Esophagus muscularis mucosa (tissue), 4 donors: ENCODE results near the gene YPEL2. TPM values are rescaled to one million over a fixed set of nuclear protein-coding genes. Genes with fewer than 3 reads are reported as not detected.

Experiments
- DNase-seq: peaks from one replicate; pipeline ENCODE4 v3.0.0-alpha.2; 2017; ENCODE audit errors: extremely low spot score
- H3K27ac ChIP-seq, 4 donors: fragments of 200-600 bp; sonication (generic); replicated peaks in 1 of 4; 1 replicate in 3 of 4; 2 replicates in 1 of 4; pipeline ENCODE4 v1.5.1; 2016 to 2019; ENCODE audit warnings: mild to moderate bottlenecking in 1 of 4
- H3K27me3 ChIP-seq, 4 donors: fragments of 200-600 bp; sonication (generic); one replicate each; pipeline versions ENCODE4 v1.5.1 to v1.6.0; 2016 to 2019
- H3K36me3 ChIP-seq, 4 donors: fragments of 200-600 bp; sonication (generic); one replicate each; pipeline ENCODE4 v1.5.1; 2016 to 2019
- H3K4me1 ChIP-seq, 4 donors: fragments of 200-600 bp; sonication (generic); one replicate each; pipeline ENCODE4 v1.5.1; 2016 to 2019
- H3K4me3 ChIP-seq, 4 donors: fragments of 200-600 bp; sonication (generic); 1 replicate in 2 of 4; 2 replicates in 2 of 4; pipeline ENCODE4 v1.5.1; 2016 to 2019; ENCODE audit warnings: mild to moderate bottlenecking in 4 of 4, moderate library complexity in 1 of 4
- H3K9me3 ChIP-seq, 4 donors: fragments of 200-600 bp; sonication (generic); 1 replicate in 3 of 4; 2 replicates in 1 of 4; pipeline ENCODE4 v1.5.1; 2016 to 2019
- EP300 ChIP-seq: sonication (generic); formaldehyde crosslinking; IDR thresholded peaks from one replicate; pipeline ENCODE4 v1.6.1; 2017; ENCODE audit warnings: antibody characterized with exemption
- POLR2A ChIP-seq: fragments of 450-650 bp; IDR thresholded peaks from one replicate; pipeline ENCODE4 v1.6.1; 2017; ENCODE audit warnings: antibody characterized with exemption, moderate library complexity, mild to moderate bottlenecking, low read depth
- POLR2AphosphoS5 ChIP-seq, 2 donors: sonication (generic); formaldehyde crosslinking; IDR thresholded peaks; one replicate each; pipeline ENCODE4 v1.6.1; 2017; ENCODE audit warnings: antibody characterized with exemption in 2 of 2
- WGBS: methylation state at CpG from one replicate; pipeline ENCODE4 v1.1.5; 2018; 5-methylcytosine and 5-hydroxymethylcytosine counted together
- intact Hi-C: fragments of 100-400 bp; cut with DNase I; formaldehyde crosslinking; loops from one replicate; pipeline ENCODE4 v1.15.1; 2023
- total RNA-seq, 4 donors: library from RNA; depleted of rRNA; stranded (reverse); fragments of >200 nt; gene quantifications; one replicate each; pipeline versions ENCODE4 v1.1.0 to v1.2.1, GENCODE V29; 2016
- TF ChIP-seq, protein P1 (sequence below), 3 experiments: fragments of 200-600 bp in 2 of 3; fragments of 450-650 bp in 1 of 3; sonication (generic) in 2 of 3; IDR thresholded peaks; one replicate each; pipeline ENCODE4 v1.5.1; 2017 to 2019; ENCODE audit warnings: antibody characterized with exemption in 3 of 3, mild to moderate bottlenecking in 2 of 3, moderate library complexity in 1 of 3

YPEL2 gene
- total RNA-seq, 4 donors from 2014 or later: 27.7 to 62.9 (median 28.8) TPM

DNA sequence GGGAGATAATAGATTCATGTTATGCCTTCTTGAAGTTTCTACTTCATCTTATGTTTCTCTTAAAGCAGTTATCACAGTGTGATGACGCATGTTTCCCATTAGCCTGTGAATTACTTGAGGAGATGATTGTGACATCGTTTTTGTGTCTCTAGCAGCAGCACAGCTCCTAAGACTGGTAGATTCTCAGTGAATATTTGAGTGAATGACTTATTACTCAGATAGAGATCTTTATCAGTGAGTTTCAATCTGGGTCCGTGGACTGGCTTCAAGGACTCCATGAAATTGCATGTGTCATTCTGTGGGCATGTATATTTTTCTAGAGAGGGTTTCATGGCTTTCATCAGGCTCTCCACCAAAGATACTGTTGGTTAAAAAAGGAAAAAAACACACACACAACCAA lies 29.9 kb downstream of the YPEL2 start:
- Histone ChIP-seq H3K4me1 (peaks cover 95 to 100% (median 98%) of the 10 kb centered on the region in 4 donors), H3K27ac (peak overlapping the region; percentile 12 to 58 (median 50)), H3K4me3 (no peak overlapping the region), H3K9me3 (no peaks in the 10 kb centered on the region), H3K27me3 (no peaks in the 10 kb centered on the region), H3K36me3 (peaks cover 0 to 10% (median 1%) of the 10 kb centered on the region in 4 donors)
- intact Hi-C loops: no loop called here
- WGBS: 70% methylated on average over 3 of the region's 3 CpGs
- no peak for DNase-seq
- TF ChIP-seq POLR2AphosphoS5 (IDR thresholded peaks at IDR 0.05): no peak
- TF ChIP-seq EP300: no peak
- TF ChIP-seq, protein P1, sequence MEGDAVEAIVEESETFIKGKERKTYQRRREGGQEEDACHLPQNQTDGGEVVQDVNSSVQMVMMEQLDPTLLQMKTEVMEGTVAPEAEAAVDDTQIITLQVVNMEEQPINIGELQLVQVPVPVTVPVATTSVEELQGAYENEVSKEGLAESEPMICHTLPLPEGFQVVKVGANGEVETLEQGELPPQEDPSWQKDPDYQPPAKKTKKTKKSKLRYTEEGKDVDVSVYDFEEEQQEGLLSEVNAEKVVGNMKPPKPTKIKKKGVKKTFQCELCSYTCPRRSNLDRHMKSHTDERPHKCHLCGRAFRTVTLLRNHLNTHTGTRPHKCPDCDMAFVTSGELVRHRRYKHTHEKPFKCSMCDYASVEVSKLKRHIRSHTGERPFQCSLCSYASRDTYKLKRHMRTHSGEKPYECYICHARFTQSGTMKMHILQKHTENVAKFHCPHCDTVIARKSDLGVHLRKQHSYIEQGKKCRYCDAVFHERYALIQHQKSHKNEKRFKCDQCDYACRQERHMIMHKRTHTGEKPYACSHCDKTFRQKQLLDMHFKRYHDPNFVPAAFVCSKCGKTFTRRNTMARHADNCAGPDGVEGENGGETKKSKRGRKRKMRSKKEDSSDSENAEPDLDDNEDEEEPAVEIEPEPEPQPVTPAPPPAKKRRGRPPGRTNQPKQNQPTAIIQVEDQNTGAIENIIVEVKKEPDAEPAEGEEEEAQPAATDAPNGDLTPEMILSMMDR (IDR thresholded peaks at IDR 0.05): no peak
- TF ChIP-seq POLR2A: no peak

DNA sequence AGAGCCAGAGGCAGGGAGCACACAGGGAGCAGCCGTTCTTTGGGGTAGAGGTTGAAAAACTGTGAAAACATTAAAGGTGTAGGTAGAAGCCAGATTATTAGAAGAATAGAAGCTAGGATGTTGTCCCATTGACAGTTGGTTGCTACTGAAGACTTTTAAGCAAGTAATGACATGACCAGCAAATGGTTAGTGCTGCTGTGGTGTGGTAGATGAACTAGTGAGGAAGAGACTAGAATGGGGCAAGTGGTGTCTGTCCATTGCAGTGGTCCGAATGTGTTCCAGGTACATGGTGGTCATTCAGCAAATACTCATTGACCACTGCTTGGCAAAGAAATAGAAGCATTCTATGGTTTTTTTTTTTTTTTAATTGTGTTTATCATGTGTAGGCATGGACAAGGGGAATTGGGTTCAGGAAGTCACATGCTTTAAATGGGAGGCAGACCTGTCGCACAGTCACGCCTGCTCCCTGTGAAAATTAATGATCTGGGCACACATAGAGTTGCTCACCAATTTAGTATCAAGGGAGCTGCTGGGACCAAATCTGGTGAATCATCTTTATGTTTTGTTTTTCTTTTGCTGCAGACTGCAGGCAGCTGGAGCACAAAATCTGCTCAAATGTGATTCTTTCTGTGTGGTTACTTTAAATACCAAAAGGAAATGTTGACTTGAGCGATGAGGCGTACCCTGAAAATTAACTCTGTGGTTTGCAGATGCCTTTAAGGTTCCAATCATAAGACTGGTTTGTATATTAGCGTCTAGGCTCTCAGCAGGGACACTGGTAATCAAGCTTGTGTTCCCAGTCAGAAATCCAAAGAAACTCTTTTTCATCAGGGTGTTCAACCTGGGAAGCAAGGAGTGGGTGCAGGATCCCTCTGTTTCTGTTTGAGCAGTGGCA lies 30.7 kb downstream of the YPEL2 start:
- no peak overlapping the region for H3K4me3 ChIP-seq
- H3K27ac ChIP-seq: peak overlapping the region; percentile 12 to 58 (median 50)
- peaks cover 0 to 10% (median 0%) of the 10 kb centered on the region in 4 donors for H3K36me3 ChIP-seq
- TF ChIP-seq POLR2A (no peak), POLR2AphosphoS5 (IDR thresholded peaks at IDR 0.05) (peak in 1 of 2 donors; percentile 8)
- TF ChIP-seq, protein P1 (IDR thresholded peaks at IDR 0.05): no peak
- no peaks in the 10 kb centered on the region for H3K27me3 ChIP-seq
- H3K9me3 ChIP-seq: no peaks in the 10 kb centered on the region
- intact Hi-C loops: no loop called here
- no peak for DNase-seq
- WGBS: 38% methylated on average over 7 of the region's 7 CpGs
- H3K4me1 ChIP-seq: peaks cover 95 to 100% (median 98%) of the 10 kb centered on the region in 4 donors

DNA sequence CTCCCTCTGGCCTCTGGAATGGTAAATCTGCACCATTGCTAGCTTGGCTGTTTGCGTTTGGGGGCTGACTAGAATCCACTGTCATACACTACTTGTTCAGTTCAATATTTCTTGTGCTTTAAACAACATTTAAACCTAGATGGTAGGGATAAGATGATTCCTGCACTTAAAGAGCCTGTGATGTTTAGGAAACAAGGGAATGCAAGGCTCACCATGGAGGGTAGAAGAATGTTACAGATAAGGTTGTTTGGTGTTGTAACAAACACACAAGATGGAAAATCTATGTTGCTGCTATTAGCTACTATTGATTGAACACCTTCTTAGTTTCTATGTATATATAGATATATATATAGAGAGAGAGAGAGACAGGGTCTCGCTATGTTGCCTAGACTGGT lies 31.4 kb downstream of the YPEL2 start:
- intact Hi-C loops: no loop called here
- Histone ChIP-seq H3K27ac (peak overlapping the region; percentile 12 to 58 (median 50)), H3K27me3 (no peaks in the 10 kb centered on the region), H3K36me3 (peaks cover 0 to 10% (median 0%) of the 10 kb centered on the region in 4 donors), H3K4me3 (no peak overlapping the region), H3K4me1 (peaks cover 95 to 100% (median 98%) of the 10 kb centered on the region in 4 donors), H3K9me3 (no peaks in the 10 kb centered on the region)
- DNase-seq: no peak
- TF ChIP-seq, protein P1 (IDR thresholded peaks at IDR 0.05): no peak
- TF ChIP-seq POLR2AphosphoS5 (IDR thresholded peaks at IDR 0.05) (no peak), EP300 (no peak), POLR2A (no peak)
- 64% methylated on average over 2 of the region's 2 CpGs for WGBS

DNA sequence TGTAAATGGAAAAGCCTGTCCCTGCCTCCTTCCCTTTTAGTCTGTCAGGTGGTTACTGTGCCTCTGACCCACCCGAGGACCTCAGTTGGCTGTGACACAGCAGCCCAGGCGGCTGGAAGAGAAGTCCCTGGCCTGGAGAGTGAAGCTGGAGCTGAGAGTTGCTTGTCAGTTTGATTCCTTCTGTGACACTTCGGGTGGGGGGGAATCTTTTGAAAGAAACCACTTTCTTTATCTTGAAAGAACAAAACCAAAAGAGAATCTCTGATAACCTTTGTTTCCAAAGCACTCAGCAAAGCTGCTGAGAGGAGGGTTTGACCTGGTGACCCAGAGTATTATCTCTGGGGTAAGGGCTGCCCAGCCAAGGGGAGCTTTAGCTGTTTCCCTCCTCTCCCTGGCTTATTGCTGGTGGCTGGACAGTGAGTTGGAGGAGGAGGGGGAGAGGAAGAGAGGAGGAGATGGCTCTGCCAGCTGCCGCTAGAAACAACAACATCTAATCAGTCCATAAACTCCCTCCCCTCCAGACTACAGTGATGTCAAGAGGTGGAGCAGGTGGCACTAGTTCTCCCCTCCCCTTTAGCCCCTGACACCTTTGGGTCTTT lies 34.0 kb downstream of the YPEL2 start:
- no peak for DNase-seq
- peak overlapping the region; percentile 90 to 92 (median 91) for H3K27ac ChIP-seq

More for the DNA sequence above, 34.0 kb downstream of the YPEL2 start:
- WGBS: 33% methylated on average over 4 of the region's 4 CpGs
- Histone ChIP-seq H3K4me3 (peak overlapping the region in 1 of 4 donors; percentile 11), H3K9me3 (no peaks in the 10 kb centered on the region), H3K4me1 (peaks cover 95 to 100% (median 98%) of the 10 kb centered on the region in 4 donors), H3K36me3 (peaks cover 0 to 5% (median 0%) of the 10 kb centered on the region in 4 donors), H3K27me3 (no peaks in the 10 kb centered on the region)
- intact Hi-C loops: no loop called here
- TF ChIP-seq POLR2AphosphoS5 (IDR thresholded peaks at IDR 0.05) (no peak), EP300 (no peak), POLR2A (no peak)
- TF ChIP-seq, protein P1 (IDR thresholded peaks at IDR 0.05): no peak
